HepG2 (cell line): Measurements from ENCODE around the gene SPI1. TPM values are rescaled to one million over a fixed set of nuclear protein-coding genes. Genes with fewer than 3 reads are reported as not detected.

Experiments used
- ATAC-seq: fragments of 200-7000 bp; cut with Tn5 transposase; 3 replicates; pipeline ENCODE4 v1.9.1; 2020; ENCODE audit warnings: mild to moderate bottlenecking, moderate library complexity
- BruUV-seq: library from RNA; stranded (reverse); fragments of 400-500 nt; replicated peaks from 2 replicates; lab custom pipeline; 2021; lab: Mats Ljungman, UMichigan
- CTCF ChIA-PET: fragments of 300-600 bp; formaldehyde crosslinking; extraction: SDS; loops from one replicate; lab custom pipeline; 2021; ENCODE audit warnings: low total read pairs, inconsistent platforms, low intra/inter-chr PET ratio; lab: Yijun Ruan, JAX
- POLR2A ChIA-PET: fragments of 350-600 bp; sonication (Branson Sonifier 250); formaldehyde crosslinking; loops from one replicate; lab custom pipeline; 2020; ENCODE audit warnings: antibody characterized with exemption, inconsistent platforms; lab: Yijun Ruan, JAX
- DNase-seq: peaks from one replicate; pipeline ENCODE4 v3.0.0-alpha.2; 2015; ENCODE audit warnings: low spot score
- FAIRE-seq: peaks from 3 replicates; lab custom pipeline; 2011; peaks lifted over from hg19 to GRCh38; lab: Jason Lieb, UNC
- H2AFZ ChIP-seq: one replicate; pipeline ENCODE4 v1.6.1; 2011; ENCODE audit warnings: low read length, inconsistent platforms
- H3K27ac ChIP-seq: fragments of 300-600 bp; 3 replicates; pipeline ENCODE4 v1.8.0; 2011; ENCODE audit warnings: mixed run types, mild to moderate bottlenecking, mixed read lengths, low read length, inconsistent platforms; ENCODE audit not compliant: insufficient read depth; ENCODE audit errors: extremely low read length
- H3K27me3 ChIP-seq, 2 experiments: fragments of 200-600 bp in 1 of 2; 2 replicates in 1 of 2; 3 replicates in 1 of 2; pipeline versions ENCODE4 v1.6.0 to v1.8.0; 2011; ENCODE audit warnings: low read length in 2 of 2, mild to moderate bottlenecking in 2 of 2, moderate library complexity in 2 of 2, inconsistent platforms in 1 of 2; ENCODE audit not compliant: insufficient read depth in 2 of 2, control insufficient read depth in 1 of 2
- H3K36me3 ChIP-seq, 2 experiments: fragments of 200-600 bp in 1 of 2; replicated peaks in 1 of 2; 2 replicates in 1 of 2; 3 replicates in 1 of 2; pipeline versions ENCODE4 v1.5.1 to v1.8.0; 2011; ENCODE audit warnings: low read length in 2 of 2, inconsistent platforms in 1 of 2; ENCODE audit not compliant: insufficient read depth in 2 of 2, control insufficient read depth in 1 of 2
- H3K4me1 ChIP-seq: 2 replicates; pipeline ENCODE4 v1.5.1; 2012; ENCODE audit warnings: low read length, inconsistent platforms; ENCODE audit not compliant: insufficient read depth
- H3K4me2 ChIP-seq: 2 replicates; pipeline ENCODE4 v1.6.0; 2011; ENCODE audit warnings: low read depth, low read length, inconsistent platforms
- H3K4me3 ChIP-seq, 3 experiments: fragments of 200-600 bp in 1 of 3; sonication (generic), shearing (Covaris generic) in 1 of 3; replicated peaks in 1 of 3; 2 replicates each; pipeline ENCODE4 v1.5.1; 2011 to 2016; ENCODE audit warnings: low read length in 3 of 3, inconsistent platforms in 2 of 3, low read depth in 2 of 3, mild to moderate bottlenecking in 2 of 3, control low read depth in 1 of 3, mixed read lengths in 1 of 3; ENCODE audit not compliant: insufficient read depth in 1 of 3
- H3K79me2 ChIP-seq: one replicate; pipeline ENCODE4 v1.6.1; 2011; ENCODE audit warnings: low read length, inconsistent platforms; ENCODE audit not compliant: insufficient read depth
- H3K9ac ChIP-seq: 2 replicates; pipeline ENCODE4 v1.6.0; 2011; ENCODE audit warnings: mild to moderate bottlenecking, low read depth, low read length, inconsistent platforms; ENCODE audit not compliant: insufficient read depth
- H3K9me3 ChIP-seq: 2 replicates; pipeline ENCODE4 v1.5.1; 2012; ENCODE audit warnings: mild to moderate bottlenecking, low read length
- H4K20me1 ChIP-seq: 2 replicates; pipeline ENCODE4 v1.6.0; 2011; ENCODE audit warnings: inconsistent platforms, mild to moderate bottlenecking, low read length, moderate library complexity; ENCODE audit not compliant: insufficient read depth
- DZIP1 ChIP-seq: sonication (generic); formaldehyde crosslinking; IDR thresholded peaks from 2 replicates; pipeline ENCODE4 v1.5.0; 2020; ENCODE audit warnings: mild to moderate bottlenecking, missing genetic modification reagents
- EED ChIP-seq: sonication (generic); formaldehyde crosslinking; IDR thresholded peaks from 2 replicates; pipeline ENCODE4 v1.5.0; 2020; ENCODE audit warnings: mild to moderate bottlenecking, missing genetic modification reagents
- KDM2A ChIP-seq: sonication (generic); formaldehyde crosslinking; IDR thresholded peaks from 2 replicates; pipeline ENCODE4 v1.4.0; 2020; ENCODE audit warnings: low read depth, missing genetic modification reagents, borderline replicate concordance
- NFE2L2 ChIP-seq: fragments of 150-350 bp; IDR thresholded peaks from 2 replicates; pipeline ENCODE4 v1.6.1; 2014; ENCODE audit warnings: low read length
- NFYC ChIP-seq: IDR thresholded peaks from 2 replicates; pipeline ENCODE4 v1.6.1; 2016; ENCODE audit warnings: missing genetic modification reagents, missing compliant biosample characterization
- NR0B2 ChIP-seq: sonication (generic); formaldehyde crosslinking; IDR thresholded peaks from 2 replicates; pipeline ENCODE4 v1.4.0; 2020; ENCODE audit warnings: mild to moderate bottlenecking, missing genetic modification reagents
- SCMH1 ChIP-seq: sonication (generic); formaldehyde crosslinking; IDR thresholded peaks from 2 replicates; pipeline ENCODE4 v1.9.0; 2021; ENCODE audit warnings: missing genetic modification reagents, mild to moderate bottlenecking, borderline replicate concordance
- SIX1 ChIP-seq: sonication (generic); formaldehyde crosslinking; IDR thresholded peaks from 2 replicates; pipeline ENCODE4 v1.4.0; 2020; ENCODE audit warnings: missing genetic modification reagents, borderline replicate concordance
- SP4 ChIP-seq: sonication (generic); formaldehyde crosslinking; IDR thresholded peaks from 2 replicates; pipeline ENCODE4 v1.8.1; 2023; ENCODE audit warnings: mild to moderate bottlenecking, missing genetic modification reagents
- ZNF101 ChIP-seq: sonication (generic); formaldehyde crosslinking; IDR thresholded peaks from 2 replicates; pipeline ENCODE4 v1.4.0; 2020; ENCODE audit warnings: mild to moderate bottlenecking, low read depth, missing genetic modification reagents, borderline replicate concordance
- ZNF552 ChIP-seq: sonication (generic); formaldehyde crosslinking; IDR thresholded peaks from 2 replicates; pipeline ENCODE4 v1.9.0; 2022; ENCODE audit warnings: missing genetic modification reagents, mild to moderate bottlenecking, borderline replicate concordance
- ZNF639 ChIP-seq: conservative IDR thresholded peaks from 2 replicates; pipeline ENCODE4 v1.6.1; 2018; ENCODE audit warnings: missing genetic modification reagents
- ZNF710 ChIP-seq: sonication (generic); formaldehyde crosslinking; IDR thresholded peaks from 2 replicates; pipeline ENCODE4 v1.5.0; 2020; ENCODE audit warnings: mild to moderate bottlenecking, missing genetic modification reagents, borderline replicate concordance
- ZSCAN21 ChIP-seq: sonication (generic); formaldehyde crosslinking; IDR thresholded peaks from 2 replicates; pipeline ENCODE4 v1.8.0; 2022; ENCODE audit warnings: mild to moderate bottlenecking, missing genetic modification reagents, moderate library complexity, borderline replicate concordance
- WGBS: methylation state at CpG from one replicate; pipeline ENCODE4 v1.1.6; 2017; ENCODE audit warnings: low lambda C conversion rate; 5-methylcytosine and 5-hydroxymethylcytosine counted together
- in situ Hi-C: cut with HindIII; loops from 2 replicates; pipeline ENCODE4 v1.10.0; 2017; ENCODE audit warnings: low pct_unique_long_range_greater_than_20kb; ENCODE audit not compliant: extremely low pct_ligation_motif_present
- intact Hi-C: fragments of 100-400 bp; cut with micrococcal nuclease; formaldehyde crosslinking; loops from one replicate; pipeline ENCODE4 v1.10.0; 2022; ENCODE audit not compliant: unreplicated experiment
- polyA plus RNA-seq, 8 experiments: library from polyadenylated mRNA; depleted of rRNA in 3 of 8; stranded (reverse) in 7 of 8; unstranded in 1 of 8; fragments of >200 nt; fragmentation: Illumina TruSeq in 4 of 8; extraction: Trizol in 4 of 8; gene quantifications; 2 replicates each; pipeline versions ENCODE4 v1.2.1 to v1.2.3, GENCODE V29; 2011 to 2016; ENCODE audit warnings: low read depth in 4 of 8, missing spikeins in 1 of 8, mixed read lengths in 1 of 8; ENCODE audit not compliant: insufficient read depth in 1 of 8
- total RNA-seq, 5 experiments: library from RNA; depleted of rRNA; stranded (reverse); fragments of >200 nt; fragmentation: Illumina TruSeq; extraction: Trizol; gene quantifications; 2 replicates each; pipeline ENCODE4 v1.2.3, GENCODE V29; 2016; ENCODE audit warnings: low read depth in 1 of 5

Gene SPI1
- total and polyA plus RNA-seq, 2 of the 13 experiments (the other 11 are each of a cell fraction or from before 2014, with no cell fraction given): not detected

GRCh38 chr11:47413351-47413750 is 35.0 kb upstream of the SPI1 start:
- H3K4me3 ChIP-seq: no peak overlapping the region
- POLR2A ChIA-PET: no interaction called here
- ATAC-seq: no peak
- TF ChIP-seq SCMH1 (CRISPR knock-in tag): no peak
- TF ChIP-seq KDM2A (CRISPR knock-in tag): no peak
- no peak for TF ChIP-seq SIX1 (CRISPR knock-in tag)
- TF ChIP-seq ZSCAN21 (CRISPR knock-in tag): no peak
- no peak for TF ChIP-seq NFE2L2
- no peak for TF ChIP-seq SP4 (CRISPR knock-in tag)
- no peak for TF ChIP-seq ZNF639 (CRISPR knock-in tag)
- no peak for TF ChIP-seq ZNF710 (CRISPR knock-in tag)
- TF ChIP-seq NR0B2: no peak
- no peak for TF ChIP-seq EED
- no peak for TF ChIP-seq ZNF552 (CRISPR knock-in tag)
- no peak for TF ChIP-seq DZIP1 (CRISPR knock-in tag)
- TF ChIP-seq NFYC (CRISPR knock-in tag): no peak
- no peak for TF ChIP-seq ZNF101
- TF ChIP-seq, all 625 proteins: peak for 0
- H3K4me2 ChIP-seq: no peak overlapping the region
- H3K27ac ChIP-seq: no peak overlapping the region
- BruUV-seq: no TSS peak
- in situ Hi-C loops (no loop called here), intact Hi-C loops (no loop called here)
- FAIRE-seq (no peak), DNase-seq (no peak)
- peaks cover 14% of the 10 kb centered on the region for H3K4me1 ChIP-seq
- 96% methylated on average over 9 of the region's 13 CpGs for WGBS
- no peak overlapping the region for H3K9ac ChIP-seq
- H3K36me3 ChIP-seq: peaks cover 10 to 13% of the 10 kb centered on the region in 2 experiments; a peak in 4 of 5 replicates
- H3K9me3 ChIP-seq: no peaks in the 10 kb centered on the region
- no peak overlapping the region for H2AFZ ChIP-seq
- no peaks in the 10 kb centered on the region for H4K20me1 ChIP-seq
- CTCF ChIA-PET: no interaction called here
- peaks cover 9% of the 10 kb centered on the region for H3K79me2 ChIP-seq
- no peaks in the 10 kb centered on the region; a peak in 1 of 5 replicates for H3K27me3 ChIP-seq
